Stomach smooth muscle (tissue), 2 donors: Measurements from ENCODE around the gene SGCD.

Experiments
- H3K27ac ChIP-seq: one replicate; pipeline ENCODE4 v1.7.0; 2013; ENCODE audit warnings: mild to moderate bottlenecking, low read length, inconsistent platforms
- H3K27me3 ChIP-seq, 2 donors: one replicate each; pipeline ENCODE4 v1.7.0; 2013; ENCODE audit warnings: low read length in 2 of 2; ENCODE audit not compliant: insufficient read depth in 2 of 2, control insufficient read depth in 1 of 2
- H3K36me3 ChIP-seq, 2 donors: one replicate each; pipeline ENCODE4 v1.7.0; 2013; ENCODE audit warnings: low read length in 2 of 2; ENCODE audit not compliant: control insufficient read depth in 2 of 2, insufficient read depth in 2 of 2
- H3K4me1 ChIP-seq: one replicate; pipeline ENCODE4 v1.7.0; 2013; ENCODE audit warnings: low read length; ENCODE audit not compliant: control insufficient read depth, insufficient read depth
- H3K4me3 ChIP-seq, 2 donors: one replicate each; pipeline ENCODE4 v1.7.0; 2013; ENCODE audit warnings: low read length in 2 of 2
- H3K9ac ChIP-seq, 2 donors: one replicate each; pipeline ENCODE4 v1.7.0; 2013; ENCODE audit warnings: low read length in 2 of 2, mild to moderate bottlenecking in 1 of 2
- H3K9me3 ChIP-seq, 2 donors: one replicate each; pipeline ENCODE4 v1.7.0; 2013; ENCODE audit warnings: low read length in 2 of 2; ENCODE audit not compliant: control insufficient read depth in 2 of 2
- donor health status: healthy.
- donor health status: Pancreatic carcinoma.

SGCD gene

GRCh38 chr5:156361436-156362109 lies 34.6 kb downstream of the SGCD start:
- Histone ChIP-seq H3K36me3 (peaks cover 0 to 10% of the 10 kb centered on the region in 2 donors), H3K9ac (no peak overlapping the region), H3K9me3 (no peaks in the 10 kb centered on the region), H3K4me1 (no peaks in the 10 kb centered on the region), H3K27ac (no peak overlapping the region), H3K4me3 (no peak overlapping the region), H3K27me3 (no peaks in the 10 kb centered on the region)

- Histone ChIP-seq H3K9ac (no peak overlapping the region), H3K4me1 (no peaks in the 10 kb centered on the region), H3K36me3 (peaks cover 0 to 8% of the 10 kb centered on the region in 2 donors), H3K27ac (no peak overlapping the region), H3K9me3 (no peaks in the 10 kb centered on the region), H3K4me3 (no peak overlapping the region), H3K27me3 (no peaks in the 10 kb centered on the region)
Measured at GRCh38 chr5:156363861-156364260, 36.9 kb downstream of the SGCD start.

GRCh38 chr5:156366521-156366920 lies 39.6 kb downstream of the SGCD start:
- Histone ChIP-seq H3K9ac (no peak overlapping the region), H3K27ac (no peak overlapping the region)

GRCh38 chr5:156367597-156367996 lies 40.6 kb downstream of the SGCD start:
- Histone ChIP-seq H3K9me3 (no peaks in the 10 kb centered on the region), H3K4me1 (no peaks in the 10 kb centered on the region), H3K27ac (no peak overlapping the region), H3K36me3 (peaks cover 0 to 4% of the 10 kb centered on the region in 2 donors), H3K27me3 (no peaks in the 10 kb centered on the region), H3K4me3 (no peak overlapping the region), H3K9ac (no peak overlapping the region)

More at GRCh38 chr5:156366521-156366920, 39.6 kb downstream of the SGCD start:
- Histone ChIP-seq H3K4me3 (no peak overlapping the region), H3K27me3 (no peaks in the 10 kb centered on the region), H3K4me1 (no peaks in the 10 kb centered on the region), H3K36me3 (peaks cover 0 to 4% of the 10 kb centered on the region in 2 donors), H3K9me3 (no peaks in the 10 kb centered on the region)

- H3K9me3 ChIP-seq = no peaks in the 10 kb centered on the region
- no peaks in the 10 kb centered on the region for H3K27me3 ChIP-seq
- H3K4me1 ChIP-seq = no peaks in the 10 kb centered on the region
- no peaks in the 10 kb centered on the region for H3K36me3 ChIP-seq
- H3K4me3 ChIP-seq = no peak overlapping the region
- H3K27ac ChIP-seq = no peak overlapping the region
- H3K9ac ChIP-seq = no peak overlapping the region
Measured at GRCh38 chr5:156375895-156376495, 49.0 kb downstream of the SGCD start.

- Histone ChIP-seq H3K27me3 (no peaks in the 10 kb centered on the region), H3K4me1 (no peaks in the 10 kb centered on the region), H3K36me3 (no peaks in the 10 kb centered on the region), H3K9me3 (no peaks in the 10 kb centered on the region), H3K9ac (no peak overlapping the region), H3K27ac (no peak overlapping the region), H3K4me3 (no peak overlapping the region)
Measured at GRCh38 chr5:156376751-156377150, 49.8 kb downstream of the SGCD start.

GRCh38 chr5:156378159-156378558 lies 51.2 kb downstream of the SGCD start:
- H3K4me1 ChIP-seq = no peaks in the 10 kb centered on the region
- no peak overlapping the region for H3K4me3 ChIP-seq
- no peaks in the 10 kb centered on the region for H3K9me3 ChIP-seq
- H3K27me3 ChIP-seq = no peaks in the 10 kb centered on the region
- no peak overlapping the region for H3K9ac ChIP-seq
- no peaks in the 10 kb centered on the region for H3K36me3 ChIP-seq
- H3K27ac ChIP-seq = no peak overlapping the region

GRCh38 chr5:156379206-156379605 lies 52.2 kb downstream of the SGCD start:
- no peak overlapping the region for H3K4me3 ChIP-seq
- H3K4me1 ChIP-seq = no peaks in the 10 kb centered on the region
- no peaks in the 10 kb centered on the region for H3K36me3 ChIP-seq
- H3K27ac ChIP-seq = no peak overlapping the region
- no peaks in the 10 kb centered on the region for H3K9me3 ChIP-seq
- H3K27me3 ChIP-seq = no peaks in the 10 kb centered on the region
- no peak overlapping the region for H3K9ac ChIP-seq

- Histone ChIP-seq H3K4me3 (no peak overlapping the region), H3K9ac (no peak overlapping the region), H3K4me1 (no peaks in the 10 kb centered on the region), H3K9me3 (no peaks in the 10 kb centered on the region), H3K36me3 (no peaks in the 10 kb centered on the region), H3K27ac (no peak overlapping the region), H3K27me3 (no peaks in the 10 kb centered on the region)
Measured at GRCh38 chr5:156380848-156381247, 53.9 kb downstream of the SGCD start.

- H3K36me3 ChIP-seq = no peaks in the 10 kb centered on the region
- no peaks in the 10 kb centered on the region for H3K27me3 ChIP-seq
- no peak overlapping the region for H3K27ac ChIP-seq
- H3K9ac ChIP-seq = no peak overlapping the region
- H3K4me1 ChIP-seq = no peaks in the 10 kb centered on the region
- H3K4me3 ChIP-seq = no peak overlapping the region
- H3K9me3 ChIP-seq = no peaks in the 10 kb centered on the region
Measured at GRCh38 chr5:156383510-156384265, 56.7 kb downstream of the SGCD start.

- H3K4me3 ChIP-seq = no peak overlapping the region
- H3K27ac ChIP-seq = no peak overlapping the region
- H3K9ac ChIP-seq = no peak overlapping the region
- no peaks in the 10 kb centered on the region for H3K36me3 ChIP-seq
- H3K9me3 ChIP-seq = no peaks in the 10 kb centered on the region
- no peaks in the 10 kb centered on the region for H3K4me1 ChIP-seq
- H3K27me3 ChIP-seq = no peaks in the 10 kb centered on the region
Measured at GRCh38 chr5:156385416-156385815, 58.5 kb downstream of the SGCD start.
